Measurements from ENCODE around the gene DOLPP1. TPM values are rescaled to one million over a fixed set of nuclear protein-coding genes. Genes with fewer than 3 reads are reported as not detected.
A peak's percentile ranks its signal among the peaks of the same experiment; 100 is the strongest.
"Not testable (repeated sequence)": the region's sequence is repeated elsewhere in the genome, so short reads cannot be mapped to it uniquely, and the experiment has no call there.

Gene DOLPP1
- total and polyA plus RNA-seq, 8 donors, result 13.4 to 19.6 (median 15.2) TPM

- intact Hi-C loops (cut with DNase I), result no loop called here
Observed at GRCh38 chr9:129109537-129109903, 28.6 kb downstream of the DOLPP1 start.

GRCh38 chr9:129109952-129110739 lies 29.2 kb downstream of the DOLPP1 start:
- Histone ChIP-seq H3K36me3 (peaks cover 0 to 13% of the 10 kb centered on the region in 2 donors), H3K27ac (peak overlapping the region; percentile 56 to 92), H3K9me3 (no peaks in the 10 kb centered on the region), H3K27me3 (no peaks in the 10 kb centered on the region), H3K4me3 (peak overlapping the region; percentile 85 to 92), H3K4me1 (peaks cover 15 to 50% of the 10 kb centered on the region in 2 donors)
- DNase-seq (peak in 1 of 4 donors; percentile 88), ATAC-seq (peak; percentile 1)
- TF ChIP-seq CTCF (IDR thresholded peaks at IDR 0.05), result no peak
- intact Hi-C loops (cut with DNase I), result no loop called here

More at GRCh38 chr9:129109537-129109903, 28.6 kb downstream of the DOLPP1 start:
- ATAC-seq (no peak), DNase-seq (peak in 1 of 4 donors; percentile 57)
- H3K9me3 ChIP-seq, result no peaks in the 10 kb centered on the region
- peak overlapping the region in 1 of 2 donors; percentile 85 for H3K4me3 ChIP-seq
- H3K27ac ChIP-seq, result no peak overlapping the region
- peaks cover 15 to 44% of the 10 kb centered on the region in 2 donors for H3K4me1 ChIP-seq
- H3K36me3 ChIP-seq, result peaks cover 0 to 13% of the 10 kb centered on the region in 2 donors
- no peak for TF ChIP-seq CTCF (IDR thresholded peaks at IDR 0.05)
- H3K27me3 ChIP-seq, result no peaks in the 10 kb centered on the region

- H3K27me3 ChIP-seq, result no peaks in the 10 kb centered on the region
- no peak for TF ChIP-seq CTCF (IDR thresholded peaks at IDR 0.05)
- ATAC-seq (peak; percentile 91), DNase-seq (peak; percentile 88 to 99 (median 98))
- intact Hi-C loops (cut with DNase I), result no loop called here
- H3K4me1 ChIP-seq, result peaks cover 15 to 50% of the 10 kb centered on the region in 2 donors
- peak within 1 kb of the TSS; percentile 92 to 95 for H3K27ac ChIP-seq
- H3K36me3 ChIP-seq, result peaks cover 0 to 13% of the 10 kb centered on the region in 2 donors
- no peaks in the 10 kb centered on the region for H3K9me3 ChIP-seq
- H3K4me3 ChIP-seq, result peak within 1 kb of the TSS; percentile 85 to 92
Observed at GRCh38 chr9:129110740-129111527, 30.0 kb downstream of the DOLPP1 start, which contains the start of the genes CRAT and PTPA. CRAT (minus strand) TSS chr9:129110793; CDS start chr9:129110509, 284 bp downstream. PTPA (plus strand) TSS chr9:129111415; CDS start chr9:129111601, 186 bp downstream.

- Histone ChIP-seq H3K27ac (peak overlapping the region; percentile 92 to 95), H3K4me1 (peaks cover 15 to 50% of the 10 kb centered on the region in 2 donors), H3K4me3 (peak overlapping the region; percentile 85), H3K27me3 (no peaks in the 10 kb centered on the region), H3K9me3 (no peaks in the 10 kb centered on the region), H3K36me3 (peaks cover 0 to 8% of the 10 kb centered on the region in 2 donors)
- intact Hi-C loops (cut with DNase I), result no loop called here
- DNase-seq, result peak; percentile 20 to 88 (median 48)
- no peak for TF ChIP-seq CTCF (IDR thresholded peaks at IDR 0.05)
- ATAC-seq, result peak; percentile 16
Observed at GRCh38 chr9:129111528-129112151, 30.7 kb downstream of the DOLPP1 start.

- H3K9me3 ChIP-seq; intact Hi-C loops (cut with DNase I); H3K27me3 ChIP-seq; H3K27ac ChIP-seq; ATAC-seq; H3K36me3 ChIP-seq: not testable (repeated sequence)
- H3K4me3 ChIP-seq, result peak overlapping the region in 1 of 2 donors; percentile 85
- peaks cover 15 to 50% of the 10 kb centered on the region in 2 donors for H3K4me1 ChIP-seq
- peak in 1 of 4 donors; percentile 46 for DNase-seq
Observed at GRCh38 chr9:129112526-129112925, 31.6 kb downstream of the DOLPP1 start.
